Hepatocyte (in vitro differentiated cells): ENCODE results near the gene CAPG. TPM values are rescaled to one million over a fixed set of nuclear protein-coding genes. Genes with fewer than 3 reads are reported as not detected.
"Not testable (repeated sequence)": the region's sequence is repeated elsewhere in the genome, so short reads cannot be mapped to it uniquely, and the experiment has no call there.

Experiments
- DNase-seq: peaks from one replicate; pipeline ENCODE4 v3.0.0-alpha.2; 2016; ENCODE audit warnings: low spot score
- H2AFZ ChIP-seq: fragments of 200-600 bp; sonication (generic); 2 replicates; pipeline ENCODE4 v1.6.0; 2016; ENCODE audit warnings: antibody characterized with exemption, mild to moderate bottlenecking
- H3K27ac ChIP-seq: fragments of 200-600 bp; sonication (generic); 2 replicates; pipeline ENCODE4 v1.5.1; 2016; ENCODE audit warnings: mild to moderate bottlenecking
- H3K27me3 ChIP-seq: fragments of 200-600 bp; sonication (generic); 2 replicates; pipeline ENCODE4 v1.6.1; 2016
- H3K36me3 ChIP-seq: fragments of 200-600 bp; sonication (generic); replicated peaks from 2 replicates; pipeline ENCODE4 v1.5.1; 2016; ENCODE audit warnings: low read depth; ENCODE audit not compliant: insufficient read depth
- H3K4me1 ChIP-seq: fragments of 200-600 bp; sonication (generic); 2 replicates; pipeline ENCODE4 v1.5.1; 2016; ENCODE audit warnings: mild to moderate bottlenecking, moderate library complexity; ENCODE audit not compliant: insufficient read depth
- H3K4me2 ChIP-seq: fragments of 200-600 bp; sonication (generic); 2 replicates; pipeline ENCODE4 v1.6.0; 2016
- H3K4me3 ChIP-seq: fragments of 200-600 bp; sonication (generic); 2 replicates; pipeline ENCODE4 v1.5.1; 2016; ENCODE audit warnings: mild to moderate bottlenecking
- H3K79me2 ChIP-seq: fragments of 200-600 bp; sonication (generic); 2 replicates; pipeline ENCODE4 v1.6.0; 2017; ENCODE audit warnings: mild to moderate bottlenecking
- H3K9me2 ChIP-seq: fragments of 200-600 bp; sonication (generic); replicated peaks from 2 replicates; pipeline ENCODE4 v1.6.0; 2017; ENCODE audit warnings: mild to moderate bottlenecking; ENCODE audit not compliant: insufficient read depth
- H3K9me3 ChIP-seq: fragments of 200-600 bp; sonication (generic); 2 replicates; pipeline ENCODE4 v1.5.1; 2016; ENCODE audit warnings: low read depth, mild to moderate bottlenecking
- H4K20me1 ChIP-seq: fragments of 200-600 bp; sonication (generic); 2 replicates; pipeline ENCODE4 v1.6.0; 2016; ENCODE audit warnings: mild to moderate bottlenecking; ENCODE audit not compliant: insufficient read depth, poor library complexity, severe bottlenecking
- CTCF ChIP-seq: fragments of 200-600 bp; sonication (generic); IDR thresholded peaks from 2 replicates; pipeline ENCODE4 v1.5.1; 2016; ENCODE audit warnings: antibody characterized with exemption, mild to moderate bottlenecking; ENCODE audit not compliant: poor library complexity
- EZH2 ChIP-seq: fragments of 200-600 bp; sonication (generic); IDR thresholded peaks from 2 replicates; pipeline ENCODE4 v1.6.1; 2016; ENCODE audit warnings: antibody characterized with exemption, mild to moderate bottlenecking, borderline replicate concordance
- EZH2phosphoT487 ChIP-seq: fragments of 200-600 bp; sonication (generic); IDR thresholded peaks from one replicate; pipeline ENCODE4 v1.6.1; 2018; ENCODE audit warnings: antibody characterized with exemption, mild to moderate bottlenecking, low read depth, moderate library complexity; ENCODE audit not compliant: unreplicated experiment, severe bottlenecking
- WGBS: methylation state at CpG from one replicate; pipeline ENCODE4 v1.1.6; 2016; ENCODE audit warnings: low lambda C conversion rate; ENCODE audit errors: missing lambda C conversion rate; 5-methylcytosine and 5-hydroxymethylcytosine counted together
- polyA plus RNA-seq: library from polyadenylated mRNA; unstranded; fragments of >200 nt; fragmentation: Nextera tagmentation; extraction: Ambion mirVana; gene quantifications from 2 replicates; pipeline ENCODE4 v1.2.1, GENCODE V29; 2016
- total RNA-seq: library from RNA; depleted of rRNA; stranded (reverse); fragments of >200 nt; gene quantifications from 2 replicates; pipeline ENCODE4 v1.2.3, GENCODE V29; 2014

Gene CAPG
- total and polyA plus RNA-seq, 2 experiments from 2014 or later: 108 to 172 TPM

GRCh38 chr2:85444629-85445172, 34.5 kb upstream of the CAPG start:
- H3K79me2 ChIP-seq: no peaks in the 10 kb centered on the region
- no peak for DNase-seq
- peak overlapping the region; percentile 83 for H3K27ac ChIP-seq
- H3K9me3 ChIP-seq: no peaks in the 10 kb centered on the region
- H4K20me1 ChIP-seq: no peaks in the 10 kb centered on the region
- 84% methylated on average over 6 of the region's 6 CpGs for WGBS
- peaks cover 10% of the 10 kb centered on the region for H3K4me1 ChIP-seq
- no peak overlapping the region for H2AFZ ChIP-seq
- H3K4me3 ChIP-seq: no peak overlapping the region
- H3K4me2 ChIP-seq: no peak overlapping the region
- H3K27me3 ChIP-seq: no peaks in the 10 kb centered on the region
- no peaks in the 10 kb centered on the region for H3K36me3 ChIP-seq
- TF ChIP-seq CTCF (no peak), EZH2 (no peak), EZH2phosphoT487 (no peak)
- no peaks in the 10 kb centered on the region for H3K9me2 ChIP-seq

- no peak for TF ChIP-seq CTCF
- no peak for TF ChIP-seq EZH2phosphoT487
- no peak for TF ChIP-seq EZH2
- no peak overlapping the region for H3K27ac ChIP-seq
- no peak overlapping the region for H3K4me2 ChIP-seq
- no peaks in the 10 kb centered on the region for H4K20me1 ChIP-seq
- H3K27me3 ChIP-seq: no peaks in the 10 kb centered on the region
- no peak overlapping the region for H2AFZ ChIP-seq
- no peak overlapping the region for H3K4me3 ChIP-seq
- no peaks in the 10 kb centered on the region for H3K36me3 ChIP-seq
- WGBS: 86% methylated on average over 4 of the region's 4 CpGs
- H3K9me3 ChIP-seq: no peaks in the 10 kb centered on the region
- peaks cover 24% of the 10 kb centered on the region for H3K4me1 ChIP-seq
- no peaks in the 10 kb centered on the region for H3K9me2 ChIP-seq
- H3K79me2 ChIP-seq: no peaks in the 10 kb centered on the region
- no peak for DNase-seq
Observed at GRCh38 chr2:85441864-85442263, 31.7 kb upstream of the CAPG start.

GRCh38 chr2:85440729-85441128, 30.6 kb upstream of the CAPG start:
- no peaks in the 10 kb centered on the region for H3K9me3 ChIP-seq
- 95% methylated on average over 5 of the region's 5 CpGs for WGBS
- H3K36me3 ChIP-seq: no peaks in the 10 kb centered on the region
- no peaks in the 10 kb centered on the region for H4K20me1 ChIP-seq
- H3K4me3 ChIP-seq: no peak overlapping the region
- TF ChIP-seq CTCF: no peak
- no peak for TF ChIP-seq EZH2
- no peak for TF ChIP-seq EZH2phosphoT487
- H3K4me1 ChIP-seq: peaks cover 28% of the 10 kb centered on the region
- H3K79me2 ChIP-seq: no peaks in the 10 kb centered on the region
- H3K4me2 ChIP-seq: no peak overlapping the region
- no peak overlapping the region for H3K27ac ChIP-seq
- H3K9me2 ChIP-seq: no peaks in the 10 kb centered on the region
- H2AFZ ChIP-seq: no peak overlapping the region
- no peak for DNase-seq
- H3K27me3 ChIP-seq: no peaks in the 10 kb centered on the region

- no peak overlapping the region for H3K4me3 ChIP-seq
- H3K27me3 ChIP-seq: no peaks in the 10 kb centered on the region
- peaks cover 23% of the 10 kb centered on the region for H3K4me1 ChIP-seq
- no peaks in the 10 kb centered on the region for H3K36me3 ChIP-seq
- no peaks in the 10 kb centered on the region for H4K20me1 ChIP-seq
- no peak overlapping the region for H3K4me2 ChIP-seq
- H3K79me2 ChIP-seq: no peaks in the 10 kb centered on the region
- no peaks in the 10 kb centered on the region for H3K9me3 ChIP-seq
- H2AFZ ChIP-seq: no peak overlapping the region
- no peak overlapping the region for H3K27ac ChIP-seq
- TF ChIP-seq EZH2phosphoT487: no peak
- TF ChIP-seq EZH2: no peak
- no peak for TF ChIP-seq CTCF
- H3K9me2 ChIP-seq: no peaks in the 10 kb centered on the region
- no peak for DNase-seq
- WGBS: 92% methylated on average over 7 of the region's 7 CpGs
Observed at GRCh38 chr2:85439986-85440385, 29.8 kb upstream of the CAPG start.

- not testable (repeated sequence) for H3K4me2 ChIP-seq, H3K36me3 ChIP-seq, H2AFZ ChIP-seq, DNase-seq, H3K4me3 ChIP-seq, H3K79me2 ChIP-seq, H3K27ac ChIP-seq, H3K9me3 ChIP-seq, H3K27me3 ChIP-seq, H4K20me1 ChIP-seq, H3K9me2 ChIP-seq
- 93% methylated on average over 9 of the region's 9 CpGs for WGBS
- H3K4me1 ChIP-seq: peaks cover 21% of the 10 kb centered on the region
Observed at GRCh38 chr2:85439569-85439968, 29.4 kb upstream of the CAPG start.
